Kidney (tissue), 14 donors: ENCODE results near the gene EBF3. TPM values are rescaled to one million over a fixed set of nuclear protein-coding genes. Genes with fewer than 3 reads are reported as not detected.

ENCODE experiments used
- DNase-seq, 5 donors: peaks; one replicate each; pipeline ENCODE4 v3.0.0-alpha.2; 2013 to 2020
- FAIRE-seq: peaks from 2 replicates; lab custom pipeline; 2012; peaks lifted over from hg19 to GRCh38; lab: Jason Lieb, UNC
- H3K27ac ChIP-seq, 2 donors: one replicate each; pipeline ENCODE4 v1.7.0; 2013; ENCODE audit warnings: low read depth in 2 of 2, low read length in 2 of 2, inconsistent platforms in 1 of 2
- H3K27me3 ChIP-seq: one replicate; pipeline ENCODE4 v1.7.1; 2013; ENCODE audit warnings: low read length, inconsistent platforms; ENCODE audit not compliant: control insufficient read depth, insufficient read depth
- H3K36me3 ChIP-seq, 3 donors: one replicate each; pipeline versions ENCODE4 v1.7.0 to v1.7.1; 2013; ENCODE audit warnings: low read length in 3 of 3, control low read depth in 1 of 3, inconsistent platforms in 1 of 3; ENCODE audit not compliant: insufficient read depth in 3 of 3, control insufficient read depth in 2 of 3
- H3K4me1 ChIP-seq, 3 donors: one replicate each; pipeline versions ENCODE4 v1.7.0 to v1.7.1; 2013; ENCODE audit warnings: low read length in 3 of 3, inconsistent platforms in 1 of 3, low read depth in 1 of 3; ENCODE audit not compliant: control insufficient read depth in 2 of 3, insufficient read depth in 2 of 3
- H3K4me3 ChIP-seq, 3 donors: one replicate each; pipeline versions ENCODE4 v1.7.0 to v1.8.1; 2013; ENCODE audit warnings: low read length in 3 of 3, control low read depth in 1 of 3, inconsistent platforms in 1 of 3
- H3K9ac ChIP-seq, 3 donors: one replicate each; pipeline versions ENCODE4 v1.7.0 to v1.7.1; 2013; ENCODE audit warnings: low read length in 3 of 3, control low read depth in 1 of 3, inconsistent platforms in 1 of 3
- H3K9me3 ChIP-seq, 3 donors: one replicate each; pipeline versions ENCODE4 v1.7.0 to v1.7.1; 2013; ENCODE audit warnings: low read length in 3 of 3, control low read depth in 1 of 3, inconsistent platforms in 1 of 3; ENCODE audit not compliant: control insufficient read depth in 2 of 3, insufficient read depth in 1 of 3
- CTCF ChIP-seq: IDR thresholded peaks from 3 replicates; pipeline ENCODE4 v1.5.1; 2012; ENCODE audit warnings: mild to moderate bottlenecking, moderate library complexity, borderline replicate concordance; ENCODE audit not compliant: insufficient read depth; ENCODE audit errors: extremely low read depth
- intact Hi-C: fragments of 100-400 bp; cut with DNase I; formaldehyde crosslinking; loops from one replicate; pipeline ENCODE4 v1.11.1; 2022
- polyA plus RNA-seq: library from polyadenylated mRNA; stranded (reverse); fragments of 350-450 nt; fragmentation: Illumina TruSeq; extraction: RNeasy Lipid Tissue Mini Kit (QIAGEN cat#74804); gene quantifications from one replicate; pipeline ENCODE4 v1.2.3, GENCODE V29; 2014; ENCODE audit warnings: low read depth, low replicate concordance; ENCODE audit not compliant: insufficient read depth
- total RNA-seq: library from RNA; stranded (reverse); fragmentation: NEBNext Ultra II Directional; extraction: Animal tissue kit (Norgen Biotek cat#: 25700); gene quantifications from one replicate; pipeline ENCODE4 v1.2.1, GENCODE V29; 2021
- donor health status: control.
- donor health status: control.
- donor health status: control.
- donor health status: control.
- donor health status: control.
- donor health status: DM: yes; HTN: yes; CAD: no.
- donor health status: Normal renal cell carcinoma (clear cell type).

Gene EBF3
- total and polyA plus RNA-seq, 2 donors from 2014 or later: 0.09 to 0.98 TPM

- Histone ChIP-seq H3K36me3 (no peaks in the 10 kb centered on the region), H3K9me3 (no peaks in the 10 kb centered on the region), H3K4me1 (no peaks in the 10 kb centered on the region), H3K27ac (no peak overlapping the region), H3K27me3 (no peaks in the 10 kb centered on the region), H3K9ac (no peak overlapping the region), H3K4me3 (no peak overlapping the region)
- DNase-seq (peak in 3 of 5 donors; percentile 34 to 64 (median 47)), FAIRE-seq (no peak)
- intact Hi-C loops: no loop called here
- no peak for TF ChIP-seq CTCF
These were observed 131.3 kb downstream of the EBF3 start for GRCh38 chr10:129832573-129833467.

- DNase-seq (no peak), FAIRE-seq (no peak)
- H3K4me3 ChIP-seq: no peak overlapping the region
- H3K27ac ChIP-seq: no peak overlapping the region
- no peaks in the 10 kb centered on the region for H3K9me3 ChIP-seq
- H3K36me3 ChIP-seq: no peaks in the 10 kb centered on the region
- H3K4me1 ChIP-seq: no peaks in the 10 kb centered on the region
- no peak for TF ChIP-seq CTCF
- intact Hi-C loops: no loop called here
- no peak overlapping the region for H3K9ac ChIP-seq
- H3K27me3 ChIP-seq: no peaks in the 10 kb centered on the region
These were observed 132.9 kb downstream of the EBF3 start for GRCh38 chr10:129831150-129831549.

GRCh38 chr10:129825826-129826225 lies 138.2 kb downstream of the EBF3 start:
- no peak overlapping the region for H3K9ac ChIP-seq
- no peak overlapping the region for H3K27ac ChIP-seq
- H3K36me3 ChIP-seq: no peaks in the 10 kb centered on the region
- intact Hi-C loops: no loop called here
- H3K4me1 ChIP-seq: no peaks in the 10 kb centered on the region
- no peaks in the 10 kb centered on the region for H3K27me3 ChIP-seq
- DNase-seq (no peak), FAIRE-seq (no peak)
- no peak for TF ChIP-seq CTCF
- H3K4me3 ChIP-seq: no peak overlapping the region
- H3K9me3 ChIP-seq: no peaks in the 10 kb centered on the region
